ENCODE data around the gene SORCS2.

SORCS2 gene

GRCh38 chr4:7432531-7433375, 240.4 kb downstream of the SORCS2 start:
- ChIA-PET POLR2A (no interaction called here), CTCF (interaction anchor here (1.4 kb wide), 1 partner anchor 13 kb away, joined by 6 read pairs; no protein-coding TSS in a partner anchor)
- H3K36me3 ChIP-seq (ENCODE audit: control insufficient read depth in 4 of 4, insufficient read depth in 4 of 4, low read length in 3 of 4), result no peaks in the 10 kb centered on the region
- no peaks in the 10 kb centered on the region for H3K9me3 ChIP-seq (ENCODE audit: control extremely low read depth in 1 of 5, control insufficient read depth in 4 of 5, insufficient read depth in 2 of 5, low read depth in 1 of 5, low read length in 4 of 5)
- H3K27me3 ChIP-seq (replicated peaks in 2 of 5; ENCODE audit: control insufficient read depth in 4 of 5, insufficient read depth in 5 of 5, low read length in 4 of 5), result peaks cover 0 to 28% (median 3%) of the 10 kb centered on the region in 5 experiments
- 96% methylated on average over 22 of the region's 23 CpGs for whole genome bisulfite sequencing (ENCODE audit: insufficient coverage)
- no peak overlapping the region for H3K4me3 ChIP-seq (ENCODE audit: control insufficient read depth in 1 of 7, extremely low read depth in 1 of 7, insufficient read depth in 4 of 7, low read depth in 2 of 7, low read length in 6 of 7)
- no peak overlapping the region for H3K27ac ChIP-seq (ENCODE audit: insufficient read depth in 1 of 2, low read depth in 1 of 2, low read length in 2 of 2, poor library complexity in 1 of 2, severe bottlenecking in 2 of 2)
- H3K4me1 ChIP-seq (ENCODE audit: control extremely low read depth in 1 of 4, control insufficient read depth in 4 of 4, insufficient read depth in 4 of 4, low read length in 3 of 4), result no peaks in the 10 kb centered on the region
- DNase-seq, result no peak

- 91% methylated on average over 28 of the region's 28 CpGs for WGBS (ENCODE audit: insufficient coverage)
- peaks cover 0 to 28% (median 3%) of the 10 kb centered on the region in 5 experiments for H3K27me3 ChIP-seq (replicated peaks in 2 of 5; ENCODE audit: control insufficient read depth in 4 of 5, insufficient read depth in 5 of 5, low read length in 4 of 5)
- H3K27ac ChIP-seq (ENCODE audit: insufficient read depth in 1 of 2, low read depth in 1 of 2, low read length in 2 of 2, poor library complexity in 1 of 2, severe bottlenecking in 2 of 2), result no peak overlapping the region
- H3K4me1 ChIP-seq (ENCODE audit: control extremely low read depth in 1 of 4, control insufficient read depth in 4 of 4, insufficient read depth in 4 of 4, low read length in 3 of 4), result no peaks in the 10 kb centered on the region
- no peak overlapping the region for H3K4me3 ChIP-seq (ENCODE audit: control insufficient read depth in 1 of 7, extremely low read depth in 1 of 7, insufficient read depth in 4 of 7, low read depth in 2 of 7, low read length in 6 of 7)
- no peaks in the 10 kb centered on the region for H3K9me3 ChIP-seq (ENCODE audit: control extremely low read depth in 1 of 5, control insufficient read depth in 4 of 5, insufficient read depth in 2 of 5, low read depth in 1 of 5, low read length in 4 of 5)
- ChIA-PET POLR2A (no interaction called here), CTCF (interaction anchor here (1.4 kb wide), 1 partner anchor 14 kb away, joined by 6 read pairs; no protein-coding TSS in a partner anchor)
- no peaks in the 10 kb centered on the region for H3K36me3 ChIP-seq (ENCODE audit: control insufficient read depth in 4 of 4, insufficient read depth in 4 of 4, low read length in 3 of 4)
- DNase-seq, result no peak
These were observed 241.2 kb downstream of the SORCS2 start for GRCh38 chr4:7433376-7434140.

- Histone ChIP-seq H3K9me3 (ENCODE audit: control extremely low read depth in 1 of 5, control insufficient read depth in 4 of 5, insufficient read depth in 2 of 5, low read depth in 1 of 5, low read length in 4 of 5) (no peaks in the 10 kb centered on the region), H3K4me3 (ENCODE audit: control insufficient read depth in 1 of 7, extremely low read depth in 1 of 7, insufficient read depth in 4 of 7, low read depth in 2 of 7, low read length in 6 of 7) (no peak overlapping the region), H3K4me1 (ENCODE audit: control extremely low read depth in 1 of 4, control insufficient read depth in 4 of 4, insufficient read depth in 4 of 4, low read length in 3 of 4) (no peaks in the 10 kb centered on the region), H3K27me3 (replicated peaks in 2 of 5; ENCODE audit: control insufficient read depth in 4 of 5, insufficient read depth in 5 of 5, low read length in 4 of 5) (peaks cover 0 to 33% (median 0%) of the 10 kb centered on the region in 5 experiments), H3K36me3 (ENCODE audit: control insufficient read depth in 4 of 4, insufficient read depth in 4 of 4, low read length in 3 of 4) (no peaks in the 10 kb centered on the region), H3K27ac (ENCODE audit: insufficient read depth in 1 of 2, low read depth in 1 of 2, low read length in 2 of 2, poor library complexity in 1 of 2, severe bottlenecking in 2 of 2) (no peak overlapping the region)
- ChIA-PET POLR2A (no interaction called here), CTCF (interaction anchor here (1.4 kb wide), 1 partner anchor 14 kb away, joined by 6 read pairs; no protein-coding TSS in a partner anchor)
- 95% methylated on average over 26 of the region's 26 CpGs for WGBS (ENCODE audit: insufficient coverage)
- DNase-seq, result no peak
These were observed 241.9 kb downstream of the SORCS2 start for GRCh38 chr4:7434141-7434765.

- Histone ChIP-seq H3K4me3 (ENCODE audit: control insufficient read depth in 1 of 7, extremely low read depth in 1 of 7, insufficient read depth in 4 of 7, low read depth in 2 of 7, low read length in 6 of 7) (no peak within 1 kb of the TSS), H3K9me3 (ENCODE audit: control extremely low read depth in 1 of 5, control insufficient read depth in 4 of 5, insufficient read depth in 2 of 5, low read depth in 1 of 5, low read length in 4 of 5) (no peaks in the 10 kb centered on the region), H3K36me3 (ENCODE audit: control insufficient read depth in 4 of 4, insufficient read depth in 4 of 4, low read length in 3 of 4) (no peaks in the 10 kb centered on the region), H3K4me1 (ENCODE audit: control extremely low read depth in 1 of 4, control insufficient read depth in 4 of 4, insufficient read depth in 4 of 4, low read length in 3 of 4) (no peaks in the 10 kb centered on the region), H3K27me3 (replicated peaks in 2 of 5; ENCODE audit: control insufficient read depth in 4 of 5, insufficient read depth in 5 of 5, low read length in 4 of 5) (peaks cover 0 to 29% (median 0%) of the 10 kb centered on the region in 5 experiments), H3K27ac (ENCODE audit: insufficient read depth in 1 of 2, low read depth in 1 of 2, low read length in 2 of 2, poor library complexity in 1 of 2, severe bottlenecking in 2 of 2) (no peak within 1 kb of the TSS)
- DNase-seq, result no peak
- WGBS (ENCODE audit: insufficient coverage), result 31% methylated on average over 7 of the region's 7 CpGs
- POLR2A ChIA-PET, result no interaction called here
- CTCF ChIA-PET, result no interaction called here
These were observed 242.4 kb downstream of the SORCS2 start, which contains the start of gene PSAPL1 for GRCh38 chr4:7434766-7435150. Gene PSAPL1 (minus strand): TSS chr4:7434930. CDS start chr4:7434879, 51 bp downstream.

- Histone ChIP-seq H3K4me1 (ENCODE audit: control extremely low read depth in 1 of 4, control insufficient read depth in 4 of 4, insufficient read depth in 4 of 4, low read length in 3 of 4) (no peaks in the 10 kb centered on the region), H3K27me3 (replicated peaks in 2 of 5; ENCODE audit: control insufficient read depth in 4 of 5, insufficient read depth in 5 of 5, low read length in 4 of 5) (peaks cover 0 to 29% (median 0%) of the 10 kb centered on the region in 5 experiments), H3K4me3 (ENCODE audit: control insufficient read depth in 1 of 7, extremely low read depth in 1 of 7, insufficient read depth in 4 of 7, low read depth in 2 of 7, low read length in 6 of 7) (no peak overlapping the region), H3K9me3 (ENCODE audit: control extremely low read depth in 1 of 5, control insufficient read depth in 4 of 5, insufficient read depth in 2 of 5, low read depth in 1 of 5, low read length in 4 of 5) (no peaks in the 10 kb centered on the region), H3K27ac (ENCODE audit: insufficient read depth in 1 of 2, low read depth in 1 of 2, low read length in 2 of 2, poor library complexity in 1 of 2, severe bottlenecking in 2 of 2) (no peak overlapping the region), H3K36me3 (ENCODE audit: control insufficient read depth in 4 of 4, insufficient read depth in 4 of 4, low read length in 3 of 4) (no peaks in the 10 kb centered on the region)
- CTCF ChIA-PET, result no interaction called here
- POLR2A ChIA-PET, result no interaction called here
- 79% methylated on average over 6 of the region's 11 CpGs for WGBS (ENCODE audit: insufficient coverage)
- no peak for DNase-seq
These were observed 243.2 kb downstream of the SORCS2 start for GRCh38 chr4:7435471-7436061.

- Histone ChIP-seq H3K36me3 (ENCODE audit: control insufficient read depth in 4 of 4, insufficient read depth in 4 of 4, low read length in 3 of 4) (no peaks in the 10 kb centered on the region), H3K9me3 (ENCODE audit: control extremely low read depth in 1 of 5, control insufficient read depth in 4 of 5, insufficient read depth in 2 of 5, low read depth in 1 of 5, low read length in 4 of 5) (no peaks in the 10 kb centered on the region), H3K27me3 (replicated peaks in 2 of 5; ENCODE audit: control insufficient read depth in 4 of 5, insufficient read depth in 5 of 5, low read length in 4 of 5) (peaks cover 0 to 32% (median 0%) of the 10 kb centered on the region in 5 experiments), H3K4me3 (ENCODE audit: control insufficient read depth in 1 of 7, extremely low read depth in 1 of 7, insufficient read depth in 4 of 7, low read depth in 2 of 7, low read length in 6 of 7) (no peak overlapping the region), H3K27ac (ENCODE audit: insufficient read depth in 1 of 2, low read depth in 1 of 2, low read length in 2 of 2, poor library complexity in 1 of 2, severe bottlenecking in 2 of 2) (no peak overlapping the region), H3K4me1 (ENCODE audit: control extremely low read depth in 1 of 4, control insufficient read depth in 4 of 4, insufficient read depth in 4 of 4, low read length in 3 of 4) (no peaks in the 10 kb centered on the region)
- POLR2A ChIA-PET, result no interaction called here
- CTCF ChIA-PET, result no interaction called here
- 86% methylated on average over 8 of the region's 13 CpGs for WGBS (ENCODE audit: insufficient coverage)
- DNase-seq, result no peak
These were observed 243.9 kb downstream of the SORCS2 start for GRCh38 chr4:7436256-7436655.

Measured in common myeloid progenitor, CD34-positive (primary cell).